CD4-positive, alpha-beta T cell (primary cell): Measurements from ENCODE around the gene TMPRSS9. TPM values are rescaled to one million over a fixed set of nuclear protein-coding genes. Genes with fewer than 3 reads are reported as not detected.

Experiments
- ATAC-seq: fragments of 200-7000 bp; cut with Tn5 transposase; one replicate; pipeline ENCODE4 v1.10.0; 2022; ENCODE audit warnings: mild to moderate bottlenecking; ENCODE audit not compliant: poor library complexity
- CTCF ChIA-PET: fragments of 350-600 bp; sonication (Branson Sonifier 250); formaldehyde crosslinking; loops from one replicate; lab custom pipeline; 2021; ENCODE audit warnings: antibody characterized with exemption, inconsistent platforms; lab: Charles Lee
- POLR2A ChIA-PET: fragments of 350-600 bp; sonication (Branson Sonifier 250); formaldehyde crosslinking; loops from one replicate; lab custom pipeline; 2021; ENCODE audit warnings: antibody characterized with exemption, inconsistent platforms; lab: Charles Lee
- DNase-seq, 14 experiments: peaks; one replicate each; pipeline ENCODE4 v3.0.0-alpha.2; 2013 to 2020; ENCODE audit warnings: mixed read lengths in 2 of 14
- H3K27ac ChIP-seq, 2 donors: one replicate each; pipeline versions ENCODE4 v1.5.1 to v1.7.0; 2013; ENCODE audit warnings: low read length in 2 of 2, low read depth in 1 of 2, mild to moderate bottlenecking in 1 of 2
- H3K27me3 ChIP-seq, 2 experiments: 1 replicate in 1 of 2; 2 replicates in 1 of 2; pipeline versions ENCODE4 v1.6.1 to v1.7.0; 2013; ENCODE audit warnings: low read length in 2 of 2, control low read depth in 1 of 2, mild to moderate bottlenecking in 1 of 2, moderate library complexity in 1 of 2; ENCODE audit not compliant: insufficient read depth in 2 of 2, control insufficient read depth in 1 of 2
- H3K36me3 ChIP-seq: one replicate; pipeline ENCODE4 v1.6.1; 2013; ENCODE audit warnings: low read length, control low read depth; ENCODE audit not compliant: insufficient read depth
- H3K4me1 ChIP-seq: one replicate; pipeline ENCODE4 v1.6.1; 2013; ENCODE audit warnings: low read length, control low read depth; ENCODE audit not compliant: insufficient read depth
- H3K4me3 ChIP-seq: one replicate; pipeline ENCODE4 v1.5.1; 2013; ENCODE audit warnings: mild to moderate bottlenecking, low read length, moderate library complexity
- H3K9me3 ChIP-seq, 2 experiments: 1 replicate in 1 of 2; 2 replicates in 1 of 2; pipeline versions ENCODE4 v1.6.1 to v1.7.0; 2013; ENCODE audit warnings: low read length in 2 of 2, mild to moderate bottlenecking in 2 of 2, control low read depth in 1 of 2, moderate library complexity in 1 of 2; ENCODE audit not compliant: control insufficient read depth in 1 of 2, insufficient read depth in 1 of 2
- H3K27ac Mint-ChIP-seq: one replicate; pipeline ENCODE4 v1.8.0; 2020; ENCODE audit warnings: mixed read lengths
- H3K27me3 Mint-ChIP-seq: one replicate; pipeline ENCODE4 v1.8.0; 2021; ENCODE audit warnings: mixed read lengths
- H3K36me3 Mint-ChIP-seq: one replicate; pipeline ENCODE4 v1.8.0; 2021; ENCODE audit warnings: low read depth, mixed read lengths
- H3K4me1 Mint-ChIP-seq: one replicate; pipeline ENCODE4 v1.8.0; 2021; ENCODE audit warnings: low read depth, mixed read lengths
- H3K4me3 Mint-ChIP-seq: one replicate; pipeline ENCODE4 v1.8.0; 2020; ENCODE audit warnings: mild to moderate bottlenecking, mixed read lengths
- H3K9me3 Mint-ChIP-seq: one replicate; pipeline ENCODE4 v1.8.0; 2020; ENCODE audit warnings: mixed read lengths
- CTCF ChIP-seq: fragments of 200-600 bp; IDR thresholded peaks from one replicate; pipeline ENCODE4 v1.8.0; 2022; ENCODE audit warnings: antibody characterized with exemption, mild to moderate bottlenecking
- intact Hi-C, 2 experiments: fragments of 100-400 bp; cut with DNase I in 1 of 2; cut with micrococcal nuclease in 1 of 2; formaldehyde crosslinking; loops; one replicate each; pipeline versions ENCODE4 v1.15.1 to v1.9.0; 2023 to 2025; cut with DNase I, micrococcal nuclease
- total RNA-seq, 174 experiments: library from RNA in 2 of 174; stranded (reverse) in 2 of 174; gene quantifications; one replicate each; pipeline ENCODE4 v1.2.3 and lab custom pipeline; 2021 to 2026

TMPRSS9 gene
- total RNA-seq, 2 experiments from 2014 or later, result not detected

DNA sequence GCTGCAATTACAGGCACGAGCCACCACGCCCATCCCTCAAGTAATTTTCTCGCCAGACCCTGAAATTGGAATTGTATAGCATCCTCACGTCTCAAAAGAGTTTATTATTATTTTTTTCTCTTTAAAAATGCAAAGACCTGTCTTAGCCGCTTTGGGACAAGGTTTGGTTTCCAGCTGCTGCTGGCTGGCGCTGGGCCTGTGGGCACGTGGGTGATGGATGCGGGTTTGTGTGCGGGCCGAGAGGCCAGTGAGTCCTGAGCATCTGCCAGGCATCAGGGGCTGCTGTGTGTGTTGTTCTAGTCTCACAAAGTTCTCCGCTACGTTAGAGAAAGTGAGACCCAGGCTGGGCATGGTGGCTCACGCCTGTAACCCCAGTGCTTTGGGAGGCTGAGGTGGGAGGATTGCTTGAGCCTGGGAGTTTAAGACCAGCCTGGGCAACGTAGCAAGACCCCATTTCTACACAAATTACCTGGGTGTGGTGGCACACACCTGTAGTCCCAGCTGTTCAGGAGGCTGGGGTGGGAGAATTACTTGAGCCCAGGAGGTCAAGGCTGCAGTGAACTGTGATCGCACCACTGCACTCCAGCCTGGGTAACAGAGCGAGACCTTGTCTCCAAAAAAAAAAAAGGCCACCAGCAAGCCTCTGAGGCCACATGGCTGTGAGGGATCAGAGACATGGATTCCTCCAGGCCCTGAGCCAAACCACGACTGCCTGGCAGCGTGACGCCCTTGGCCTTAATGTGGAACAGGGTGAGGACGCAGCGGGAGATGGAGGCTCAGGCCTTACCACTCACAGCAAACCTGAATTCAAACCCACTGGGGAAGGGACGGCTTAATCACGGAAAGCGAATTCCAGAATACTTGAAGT, 4.7 kb upstream of the TMPRSS9 start:
- Histone ChIP-seq H3K27ac (no peak overlapping the region), H3K27me3 (peaks cover 0 to 8% of the 10 kb centered on the region in 2 experiments), H3K4me3 (no peak overlapping the region), H3K9me3 (peaks cover 0 to 2% of the 10 kb centered on the region in 2 experiments), H3K4me1 (peaks cover 3% of the 10 kb centered on the region), H3K36me3 (peaks cover 17% of the 10 kb centered on the region)
- no peak for TF ChIP-seq CTCF
- H3K36me3 Mint-ChIP-seq, result no peaks in the 10 kb centered on the region
- intact Hi-C loops, result no loop called here
- no peaks in the 10 kb centered on the region for H3K9me3 Mint-ChIP-seq
- peaks cover 2% of the 10 kb centered on the region for H3K27me3 Mint-ChIP-seq
- CTCF ChIA-PET, result no interaction called here
- no peak overlapping the region for H3K4me3 Mint-ChIP-seq
- H3K27ac Mint-ChIP-seq, result no peak overlapping the region
- H3K4me1 Mint-ChIP-seq, result peaks cover 1% of the 10 kb centered on the region
- ATAC-seq (no peak), DNase-seq (no peak)
- POLR2A ChIA-PET, result no interaction called here

DNA sequence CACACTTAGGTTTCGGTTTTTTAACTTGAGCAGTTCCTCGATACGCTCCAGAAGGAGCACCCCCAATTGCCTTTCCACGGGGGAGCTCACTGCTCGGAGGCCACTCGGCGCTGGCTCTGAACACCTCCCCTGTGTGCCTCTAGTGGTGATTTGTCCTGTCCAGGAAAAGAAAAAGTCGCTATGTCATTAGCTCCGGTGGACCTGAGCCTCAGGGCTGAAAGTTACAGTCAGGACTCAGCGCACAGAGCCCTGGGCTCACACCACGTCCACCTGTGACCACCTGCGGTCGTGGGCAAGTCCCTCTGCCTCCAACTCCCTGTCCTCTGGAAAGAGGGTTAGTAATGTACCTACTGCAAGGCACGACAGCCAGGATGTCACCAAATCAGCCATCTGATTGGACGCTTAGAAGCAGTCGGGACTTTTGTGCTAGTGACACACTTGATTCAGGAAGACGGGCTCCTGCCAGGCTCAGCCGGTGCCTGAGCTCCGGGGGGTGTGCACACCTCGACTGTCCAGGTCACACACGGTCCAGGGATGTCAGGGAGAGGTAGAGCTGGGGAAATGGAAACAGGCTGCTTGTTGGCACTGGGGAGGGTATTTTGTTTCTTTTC, 3.9 kb upstream of the TMPRSS9 start:
- H3K27ac Mint-ChIP-seq, result no peak overlapping the region
- POLR2A ChIA-PET, result no interaction called here
- CTCF ChIA-PET, result no interaction called here

More for the DNA sequence above, 3.9 kb upstream of the TMPRSS9 start:
- Mint-ChIP-seq H3K9me3 (no peaks in the 10 kb centered on the region), H3K36me3 (no peaks in the 10 kb centered on the region), H3K27me3 (peaks cover 7% of the 10 kb centered on the region), H3K4me1 (peaks cover 6% of the 10 kb centered on the region), H3K4me3 (no peak overlapping the region)
- Histone ChIP-seq H3K36me3 (peaks cover 13% of the 10 kb centered on the region), H3K4me3 (no peak overlapping the region), H3K4me1 (peaks cover 3% of the 10 kb centered on the region), H3K9me3 (peaks cover 0 to 3% of the 10 kb centered on the region in 2 experiments), H3K27me3 (peaks cover 0 to 9% of the 10 kb centered on the region in 2 experiments), H3K27ac (no peak overlapping the region)
- intact Hi-C loops, result no loop called here
- no peak for TF ChIP-seq CTCF
- DNase-seq, result no peak
- no peak for ATAC-seq
